Superior temporal gyrus (tissue), 1 donor: ENCODE data around the gene TKTL1.
A peak's percentile ranks its signal among the peaks of the same experiment; 100 is the strongest.
"Not testable (repeated sequence)": the region's sequence is repeated elsewhere in the genome, so short reads cannot be mapped to it uniquely, and the experiment has no call there.

Experiments used
- DNase-seq: peaks from one replicate; pipeline ENCODE4 v3.0.0-alpha.2; 2016; ENCODE audit errors: extremely low spot score

The TKTL1 gene, protein sequence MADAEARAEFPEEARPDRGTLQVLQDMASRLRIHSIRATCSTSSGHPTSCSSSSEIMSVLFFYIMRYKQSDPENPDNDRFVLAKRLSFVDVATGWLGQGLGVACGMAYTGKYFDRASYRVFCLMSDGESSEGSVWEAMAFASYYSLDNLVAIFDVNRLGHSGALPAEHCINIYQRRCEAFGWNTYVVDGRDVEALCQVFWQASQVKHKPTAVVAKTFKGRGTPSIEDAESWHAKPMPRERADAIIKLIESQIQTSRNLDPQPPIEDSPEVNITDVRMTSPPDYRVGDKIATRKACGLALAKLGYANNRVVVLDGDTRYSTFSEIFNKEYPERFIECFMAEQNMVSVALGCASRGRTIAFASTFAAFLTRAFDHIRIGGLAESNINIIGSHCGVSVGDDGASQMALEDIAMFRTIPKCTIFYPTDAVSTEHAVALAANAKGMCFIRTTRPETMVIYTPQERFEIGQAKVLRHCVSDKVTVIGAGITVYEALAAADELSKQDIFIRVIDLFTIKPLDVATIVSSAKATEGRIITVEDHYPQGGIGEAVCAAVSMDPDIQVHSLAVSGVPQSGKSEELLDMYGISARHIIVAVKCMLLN

GRCh38 chrX:154295664-154296310 is at the start of gene TKTL1:
TKTL1 (plus strand) TSS chrX:154295795; CDS start chrX:154295860, 65 bp downstream.
- no peak for DNase-seq

- DNase-seq, result not testable (repeated sequence)
Observed at GRCh38 chrX:154247377-154248045, 48.1 kb upstream of the TKTL1 start.

DNA sequence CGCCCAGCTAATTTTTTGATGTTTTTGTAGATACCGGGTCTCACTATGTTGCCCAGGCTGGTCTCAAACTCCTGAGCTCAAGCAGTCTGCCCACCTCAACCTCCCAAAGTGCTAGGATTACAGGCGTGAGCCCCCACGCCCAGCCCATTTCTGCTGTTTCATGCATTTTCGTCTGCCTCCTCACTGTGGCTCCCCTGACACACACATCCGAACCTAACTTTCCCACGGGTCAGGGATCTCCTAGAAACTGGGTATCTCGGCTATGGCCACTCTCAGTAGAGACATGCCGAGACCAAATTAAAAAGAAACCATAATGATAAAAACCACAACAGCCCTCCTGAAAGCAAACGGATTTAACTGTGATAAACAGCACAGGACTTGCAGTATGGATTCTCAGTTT is 47.5 kb upstream of the TKTL1 start:
- not testable (repeated sequence) for DNase-seq

GRCh38 chrX:154257282-154257681 is 38.3 kb upstream of the TKTL1 start, which contains the start of gene OPN1MW3:
OPN1MW3 (plus strand) TSS chrX:154257582; CDS start chrX:154257620, 38 bp downstream.
- DNase-seq, result not testable (repeated sequence)

DNA sequence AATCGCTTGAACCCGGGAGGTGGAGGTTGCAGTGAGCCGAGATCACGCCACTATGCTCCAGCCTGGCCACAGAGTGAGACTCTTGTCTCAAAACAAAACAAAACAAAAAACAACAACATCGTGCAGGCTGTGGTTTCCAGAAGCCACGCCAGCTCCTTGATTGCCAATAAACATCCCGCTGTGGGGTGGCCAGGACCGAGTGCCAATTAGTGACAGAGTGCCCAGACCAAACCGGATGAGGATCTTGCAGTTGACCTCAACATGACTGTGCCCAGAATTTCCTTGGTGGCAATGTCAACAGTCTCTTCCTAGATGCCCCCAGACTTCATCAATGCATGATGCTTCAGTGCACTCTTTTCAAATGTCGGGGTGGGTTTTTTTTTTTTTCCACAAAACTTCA is 36.9 kb upstream of the TKTL1 start:
- not testable (repeated sequence) for DNase-seq

DNA sequence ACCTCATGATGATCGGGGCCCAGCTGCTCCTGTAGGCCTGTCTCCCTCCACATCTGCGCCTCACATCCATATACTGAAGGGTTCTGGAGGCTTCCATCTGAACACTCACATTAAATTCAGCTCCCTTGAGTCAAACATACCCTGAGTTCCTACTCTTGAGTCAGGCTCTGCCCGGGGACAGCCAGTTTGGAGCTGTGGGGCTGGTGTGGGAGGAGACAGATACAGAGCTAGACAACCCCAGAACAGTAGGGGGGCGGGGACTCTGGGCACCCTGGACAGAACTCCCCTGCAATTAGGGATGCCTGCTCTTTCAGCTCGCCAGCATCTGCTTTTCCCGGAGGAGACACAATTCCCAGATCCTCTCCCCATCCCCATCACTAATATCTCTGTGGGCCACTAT is 32.5 kb upstream of the TKTL1 start:
- not testable (repeated sequence) for DNase-seq

DNA sequence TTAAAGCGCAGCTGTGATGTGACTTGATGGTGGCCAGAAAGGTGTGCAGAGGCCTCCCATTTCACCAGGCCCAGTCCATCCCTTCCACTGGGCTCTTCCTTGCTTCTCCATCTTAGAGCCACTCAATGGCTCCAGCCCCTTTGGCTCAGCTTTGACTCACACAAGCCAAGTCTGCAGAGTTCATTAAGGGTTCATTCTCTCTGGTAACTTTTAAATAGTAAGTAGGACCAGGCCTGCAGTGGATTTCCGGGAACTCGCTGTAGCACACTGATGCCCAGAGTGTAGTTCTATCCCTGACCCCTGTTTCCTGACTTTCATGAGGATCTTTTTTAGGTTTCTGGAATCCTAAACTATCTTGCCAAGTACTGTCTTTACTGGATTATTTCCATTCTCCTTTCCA is 26.4 kb upstream of the TKTL1 start:
- DNase-seq, result not testable (repeated sequence)

GRCh38 chrX:154284489-154285338 is 10.9 kb upstream of the TKTL1 start:
- DNase-seq, result not testable (repeated sequence)

- not testable (repeated sequence) for DNase-seq
Observed at GRCh38 chrX:154286406-154286805, 9.2 kb upstream of the TKTL1 start.

DNA sequence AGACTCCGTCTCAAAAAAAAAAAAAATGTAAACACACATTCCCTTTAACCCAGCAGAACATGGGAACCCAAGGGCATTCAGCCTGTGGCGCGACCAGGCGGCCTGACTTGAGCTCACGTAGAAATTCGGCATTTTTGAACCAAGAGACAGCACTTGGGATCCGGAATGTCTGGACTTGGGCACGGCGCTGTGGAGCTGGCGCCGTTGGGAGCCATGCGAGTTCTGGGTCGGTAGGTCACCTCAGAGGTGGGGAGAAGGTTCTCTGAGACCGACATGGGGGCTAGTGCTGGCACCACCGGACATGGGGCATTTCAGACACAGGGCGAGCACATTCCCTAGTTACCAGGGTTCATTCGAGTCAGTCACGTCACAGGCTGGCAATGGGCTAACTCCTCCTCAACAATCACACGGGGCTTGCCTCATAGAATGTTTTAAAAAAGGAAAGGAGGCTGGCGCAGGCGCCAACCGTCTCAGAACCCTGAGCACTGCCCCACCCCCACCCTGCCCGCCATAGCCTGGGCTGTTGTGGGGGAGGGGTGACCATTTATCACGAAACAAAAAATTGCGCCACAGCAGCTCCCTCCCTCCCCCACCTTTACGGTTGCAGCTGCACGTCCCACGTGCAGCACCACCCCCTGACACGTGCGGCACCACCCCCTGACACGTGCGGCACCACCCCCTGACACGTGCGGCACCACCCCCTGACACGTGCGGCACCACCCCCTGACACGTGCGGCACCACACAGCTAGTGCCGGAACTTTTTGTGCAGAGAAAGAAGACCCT is 612 bp upstream of the TKTL1 start, which contains the start of gene TEX28:
TEX28 (minus strand) TSS at position 334 of the 784 bp plus-strand sequence. CDS start 3,007 bp downstream, outside the sequence.
- DNase-seq, result no peak

GRCh38 chrX:154296731-154297130 is 1.1 kb downstream of the TKTL1 start:
- DNase-seq, result no peak

GRCh38 chrX:154298312-154298711 is 2.7 kb downstream of the TKTL1 start:
- DNase-seq, result no peak

- no peak for DNase-seq
Observed at GRCh38 chrX:154300816-154301215, 5.2 kb downstream of the TKTL1 start.

GRCh38 chrX:154302998-154303397 is 7.4 kb downstream of the TKTL1 start:
- DNase-seq, result not testable (repeated sequence)

- no peak for DNase-seq
Observed at GRCh38 chrX:154303476-154303875, 7.9 kb downstream of the TKTL1 start.

DNA sequence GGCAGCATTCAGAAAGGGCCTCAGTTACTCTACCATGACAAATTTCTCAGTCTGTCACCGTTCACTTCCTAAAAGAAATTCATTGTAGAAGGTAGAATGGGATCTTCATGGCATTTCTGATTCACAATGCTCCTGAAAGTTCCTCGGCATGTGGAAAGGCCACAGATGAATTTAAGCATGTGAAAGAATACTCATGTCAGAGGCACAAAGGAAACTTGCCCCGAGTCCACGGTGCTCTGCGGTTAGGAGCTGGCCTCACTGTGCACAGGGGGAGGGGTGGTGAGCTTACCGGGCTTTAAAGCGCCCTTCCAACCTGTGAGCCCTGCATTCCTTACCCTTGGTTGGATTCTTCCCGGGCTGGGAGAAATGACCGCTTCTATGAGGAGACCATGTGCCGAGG is 9.3 kb downstream of the TKTL1 start:
- DNase-seq, result no peak

DNA sequence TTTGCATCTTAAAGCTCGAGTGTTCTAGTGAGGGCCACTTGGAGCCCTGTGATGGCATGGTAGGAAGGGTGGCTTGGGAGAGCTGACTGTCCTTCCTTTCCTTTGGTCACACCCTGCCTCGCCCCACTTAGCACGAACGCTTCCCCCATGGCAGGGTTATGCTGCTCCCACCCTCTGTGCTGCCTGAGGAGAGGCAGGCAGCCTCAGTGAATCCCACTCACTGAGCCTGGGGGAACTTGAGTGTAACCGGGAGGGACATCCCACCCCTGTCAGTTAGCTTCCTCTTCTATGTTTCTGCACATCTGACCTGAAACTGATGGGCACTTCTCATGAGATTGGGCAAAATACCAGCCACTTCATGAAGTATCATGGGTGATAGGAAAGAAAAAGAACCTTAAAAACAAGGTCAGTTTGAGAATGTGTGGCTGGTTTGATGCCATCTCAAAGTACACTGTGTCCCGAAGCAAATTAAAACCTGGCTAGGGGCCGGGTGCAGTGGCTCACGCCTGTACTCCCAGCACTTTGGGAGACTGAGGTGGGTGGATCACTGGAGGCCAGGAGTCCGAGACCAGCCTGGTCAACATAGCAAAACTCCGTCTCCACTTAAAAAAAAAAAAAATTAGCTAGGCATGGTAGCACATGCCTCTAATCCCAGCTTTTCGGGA is 10.1 kb downstream of the TKTL1 start:
- DNase-seq, result no peak

DNA sequence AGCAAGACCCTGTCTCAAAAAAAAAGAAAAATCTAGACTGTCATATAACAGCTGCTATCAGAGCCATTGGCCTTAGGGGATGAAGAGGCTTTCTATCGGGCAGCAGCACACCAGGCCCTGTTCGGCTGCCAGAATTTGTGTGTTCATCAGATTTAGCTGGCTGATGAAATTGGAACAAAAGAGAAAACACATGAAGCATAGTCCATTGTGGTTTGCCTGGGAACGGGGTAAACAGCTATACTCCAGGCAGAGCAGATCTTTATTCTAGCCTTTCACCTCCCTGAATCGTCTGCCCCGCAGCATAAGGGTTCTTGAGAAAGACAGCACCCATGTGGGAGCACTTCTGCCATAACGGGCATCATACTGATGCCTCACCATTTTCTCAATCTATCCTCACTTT is 11.6 kb downstream of the TKTL1 start:
- DNase-seq, result peak; percentile 26

GRCh38 chrX:154308108-154308946 is 12.7 kb downstream of the TKTL1 start:
- peak; percentile 60 for DNase-seq
